D721Med (cell line): ENCODE data around the gene ANO10.
"Not testable (repeated sequence)": the region's sequence is repeated elsewhere in the genome, so short reads cannot be mapped to it uniquely, and the experiment has no call there.

Experiments used
- DNase-seq: peaks from one replicate; pipeline ENCODE4 v3.0.0; 2011; ENCODE audit warnings: low spot score; ENCODE audit not compliant: insufficient read length
- FAIRE-seq: peaks from 2 replicates; lab custom pipeline; 2011; peaks lifted over from hg19 to GRCh38; lab: Jason Lieb, UNC
- TF ChIP-seq, protein P1 (sequence below): IDR thresholded peaks from 2 replicates; pipeline ENCODE4 v1.5.1; 2012; ENCODE audit warnings: mild to moderate bottlenecking, control low read depth; ENCODE audit not compliant: insufficient read depth; ENCODE audit errors: missing control alignments

The ANO10 gene

GRCh38 chr3:43587303-43587702 lies 34.5 kb downstream of the ANO10 start:
- no peak for FAIRE-seq
- no peak for DNase-seq
- TF ChIP-seq, protein P1, sequence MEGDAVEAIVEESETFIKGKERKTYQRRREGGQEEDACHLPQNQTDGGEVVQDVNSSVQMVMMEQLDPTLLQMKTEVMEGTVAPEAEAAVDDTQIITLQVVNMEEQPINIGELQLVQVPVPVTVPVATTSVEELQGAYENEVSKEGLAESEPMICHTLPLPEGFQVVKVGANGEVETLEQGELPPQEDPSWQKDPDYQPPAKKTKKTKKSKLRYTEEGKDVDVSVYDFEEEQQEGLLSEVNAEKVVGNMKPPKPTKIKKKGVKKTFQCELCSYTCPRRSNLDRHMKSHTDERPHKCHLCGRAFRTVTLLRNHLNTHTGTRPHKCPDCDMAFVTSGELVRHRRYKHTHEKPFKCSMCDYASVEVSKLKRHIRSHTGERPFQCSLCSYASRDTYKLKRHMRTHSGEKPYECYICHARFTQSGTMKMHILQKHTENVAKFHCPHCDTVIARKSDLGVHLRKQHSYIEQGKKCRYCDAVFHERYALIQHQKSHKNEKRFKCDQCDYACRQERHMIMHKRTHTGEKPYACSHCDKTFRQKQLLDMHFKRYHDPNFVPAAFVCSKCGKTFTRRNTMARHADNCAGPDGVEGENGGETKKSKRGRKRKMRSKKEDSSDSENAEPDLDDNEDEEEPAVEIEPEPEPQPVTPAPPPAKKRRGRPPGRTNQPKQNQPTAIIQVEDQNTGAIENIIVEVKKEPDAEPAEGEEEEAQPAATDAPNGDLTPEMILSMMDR, result no peak

DNA sequence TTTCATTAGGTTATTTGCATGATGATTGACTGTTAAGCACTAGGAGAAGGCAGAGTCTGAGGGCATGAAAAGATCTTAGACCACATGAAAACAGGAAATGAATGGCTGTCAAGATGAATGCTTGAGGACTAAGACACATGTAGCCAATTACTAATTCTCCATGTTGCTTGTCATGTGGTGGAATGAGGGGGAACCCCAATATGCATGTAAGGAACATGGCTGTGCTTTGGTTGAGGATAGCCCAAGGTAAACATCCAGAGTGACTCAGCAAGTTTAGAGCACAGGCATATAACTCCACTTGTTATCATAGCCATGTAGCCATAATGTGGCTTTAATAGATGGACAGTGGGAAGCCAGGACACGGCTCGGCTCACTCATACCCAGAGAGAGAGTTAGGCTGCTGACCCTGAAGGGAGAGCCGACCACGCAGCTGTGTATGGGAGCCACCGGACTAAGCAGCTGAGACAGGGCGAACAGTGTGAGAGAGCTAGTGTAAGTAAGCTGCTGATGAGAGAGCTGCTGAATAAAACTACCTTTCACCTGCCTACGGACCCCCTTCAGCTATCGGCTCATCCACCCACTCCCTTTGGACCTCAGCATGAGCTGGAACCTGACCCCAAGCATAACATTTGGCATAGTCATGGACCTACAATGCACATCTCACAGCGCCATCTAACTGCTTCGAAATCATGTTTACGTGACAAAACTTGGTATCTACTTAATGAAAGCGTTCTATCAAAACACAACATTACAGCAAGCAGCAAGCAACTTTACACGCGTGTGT lies 37.6 kb downstream of the ANO10 start:
- FAIRE-seq (no peak), DNase-seq (no peak)
- TF ChIP-seq, protein P1, result no peak

DNA sequence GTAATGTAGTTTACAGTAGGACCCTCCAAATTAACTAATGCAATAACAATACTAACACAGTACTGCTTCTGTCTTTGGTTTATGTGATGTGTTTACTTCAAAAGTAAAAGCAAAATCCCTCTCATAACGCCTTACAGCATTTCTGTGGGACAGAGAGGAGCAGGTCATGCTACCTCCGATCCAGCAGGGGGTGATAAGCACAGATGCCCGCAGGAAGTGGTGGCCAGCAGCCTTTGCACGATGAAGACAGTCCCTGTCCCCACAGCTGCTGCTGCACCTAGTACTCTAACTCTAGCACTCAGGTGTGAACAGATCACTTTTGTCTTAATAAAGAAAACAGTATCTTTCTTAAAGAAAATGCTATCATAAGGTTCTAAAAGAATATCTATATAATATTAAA lies 38.3 kb downstream of the ANO10 start:
- TF ChIP-seq, protein P1, result no peak
- no peak for FAIRE-seq
- DNase-seq, result no peak

- DNase-seq (no peak), FAIRE-seq (no peak)
- TF ChIP-seq, protein P1, result no peak
Measured at GRCh38 chr3:43582866-43583265, 38.9 kb downstream of the ANO10 start.

DNA sequence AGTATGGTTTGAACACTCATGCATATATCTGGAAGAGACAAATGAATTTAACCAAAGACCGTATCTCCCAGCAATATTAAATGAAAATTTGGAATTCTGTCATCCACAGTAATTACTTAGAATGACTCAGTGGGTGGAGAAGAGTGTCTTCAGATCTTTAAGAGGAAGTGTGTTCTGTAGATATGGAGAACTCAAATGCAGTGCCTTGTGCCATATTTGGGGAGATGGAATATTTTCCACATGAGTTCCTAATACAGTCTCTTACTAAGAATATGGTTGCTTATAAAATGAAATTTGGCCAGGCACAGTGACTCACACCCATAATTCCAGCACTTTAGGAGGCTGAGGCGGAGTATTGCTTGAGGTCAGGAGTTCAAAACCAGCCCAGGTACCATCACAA lies 40.5 kb downstream of the ANO10 start:
- DNase-seq (no peak), FAIRE-seq (no peak)
- TF ChIP-seq, protein P1, result no peak

GRCh38 chr3:43580181-43580580 lies 41.6 kb downstream of the ANO10 start:
- no peak for FAIRE-seq
- DNase-seq, result no peak
- TF ChIP-seq, protein P1, result no peak

- DNase-seq (no peak), FAIRE-seq (no peak)
- TF ChIP-seq, protein P1, result no peak
Measured at GRCh38 chr3:43573576-43573975, 48.2 kb downstream of the ANO10 start.

GRCh38 chr3:43565661-43566341 lies 56.0 kb downstream of the ANO10 start:
- DNase-seq, FAIRE-seq: not testable (repeated sequence)
